Measurements from ENCODE around the gene SLC22A14.

SLC22A14 gene

DNA sequence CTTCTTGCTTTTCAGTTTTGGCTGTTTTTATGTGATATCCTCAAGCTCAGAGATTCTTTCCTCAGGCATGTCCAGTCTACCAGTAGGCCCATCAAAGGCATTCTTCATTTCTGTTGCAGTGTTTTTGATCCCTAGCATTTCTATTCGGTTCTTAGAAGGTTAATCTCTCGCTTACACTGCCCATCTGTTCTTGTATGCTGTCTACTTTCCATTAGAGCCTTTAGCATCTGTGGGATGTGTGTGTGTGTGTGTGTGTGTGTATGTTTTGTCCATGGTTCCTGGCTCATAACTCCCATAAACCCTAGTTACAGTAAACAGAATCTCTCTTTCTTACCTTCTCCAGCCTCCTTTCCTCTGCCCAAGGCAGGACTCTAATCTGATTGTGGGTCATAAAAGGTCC lies 21.6 kb upstream of the SLC22A14 start:
- no peaks in the 10 kb centered on the region for H3K9me3 ChIP-seq (ENCODE audit: low read length)
- H3K27me3 ChIP-seq (ENCODE audit: insufficient read depth, low read length): no peaks in the 10 kb centered on the region
- no peaks in the 10 kb centered on the region for H3K79me2 ChIP-seq (ENCODE audit: insufficient read depth, low read length)
- no peaks in the 10 kb centered on the region for H3K9me2 ChIP-seq (ENCODE audit: low read depth, low read length)
- H3K36me3 ChIP-seq (ENCODE audit: insufficient read depth, low read length): peaks cover 13% of the 10 kb centered on the region; the same call in 1 of the 2 replicates
- no peak overlapping the region for H3K4me3 ChIP-seq (ENCODE audit: low read depth, low read length, poor library complexity, severe bottlenecking)
- H3K4me1 ChIP-seq (ENCODE audit: insufficient read depth, low read length, severe bottlenecking): no peaks in the 10 kb centered on the region
- no peak overlapping the region for H3K4me2 ChIP-seq (ENCODE audit: low read length)
- H3F3A ChIP-seq (ENCODE audit: insufficient read depth, low read length): no peaks in the 10 kb centered on the region
- no peaks in the 10 kb centered on the region for H4K20me1 ChIP-seq (ENCODE audit: insufficient read depth, low read length)
- TF ChIP-seq, protein P1, sequence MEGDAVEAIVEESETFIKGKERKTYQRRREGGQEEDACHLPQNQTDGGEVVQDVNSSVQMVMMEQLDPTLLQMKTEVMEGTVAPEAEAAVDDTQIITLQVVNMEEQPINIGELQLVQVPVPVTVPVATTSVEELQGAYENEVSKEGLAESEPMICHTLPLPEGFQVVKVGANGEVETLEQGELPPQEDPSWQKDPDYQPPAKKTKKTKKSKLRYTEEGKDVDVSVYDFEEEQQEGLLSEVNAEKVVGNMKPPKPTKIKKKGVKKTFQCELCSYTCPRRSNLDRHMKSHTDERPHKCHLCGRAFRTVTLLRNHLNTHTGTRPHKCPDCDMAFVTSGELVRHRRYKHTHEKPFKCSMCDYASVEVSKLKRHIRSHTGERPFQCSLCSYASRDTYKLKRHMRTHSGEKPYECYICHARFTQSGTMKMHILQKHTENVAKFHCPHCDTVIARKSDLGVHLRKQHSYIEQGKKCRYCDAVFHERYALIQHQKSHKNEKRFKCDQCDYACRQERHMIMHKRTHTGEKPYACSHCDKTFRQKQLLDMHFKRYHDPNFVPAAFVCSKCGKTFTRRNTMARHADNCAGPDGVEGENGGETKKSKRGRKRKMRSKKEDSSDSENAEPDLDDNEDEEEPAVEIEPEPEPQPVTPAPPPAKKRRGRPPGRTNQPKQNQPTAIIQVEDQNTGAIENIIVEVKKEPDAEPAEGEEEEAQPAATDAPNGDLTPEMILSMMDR (IDR thresholded peaks at IDR 0.05; ENCODE audit: low read length): no peak
- no peak for TF ChIP-seq EZH2 (IDR thresholded peaks at IDR 0.05; ENCODE audit: borderline replicate concordance, low read length)
- H3K27ac ChIP-seq (ENCODE audit: low read depth, low read length, poor library complexity, severe bottlenecking): no peak overlapping the region
- H3K9ac ChIP-seq (ENCODE audit: low read length): no peak overlapping the region
- H2AFZ ChIP-seq (ENCODE audit: low read length): no peak overlapping the region

DNA sequence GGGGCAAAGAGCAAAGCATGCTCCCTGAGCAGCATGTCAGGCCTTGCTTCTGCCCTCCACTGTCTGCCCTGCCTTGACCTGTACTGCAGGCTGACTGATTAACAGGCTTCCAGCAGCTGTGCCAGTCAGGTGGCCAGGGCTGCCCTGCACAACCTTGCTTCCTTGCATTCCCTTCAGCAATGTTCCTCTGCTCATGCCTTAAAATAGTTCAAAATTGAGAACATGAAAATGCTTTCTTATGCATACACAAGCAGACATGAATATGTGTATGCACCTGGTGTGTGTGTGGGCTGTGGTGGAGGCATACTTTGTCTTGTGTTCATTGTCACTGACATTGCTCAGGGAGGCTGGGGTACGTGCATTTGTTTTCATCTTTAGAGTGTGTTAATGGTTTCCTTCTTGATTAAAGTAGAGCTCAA lies 17.7 kb upstream of the SLC22A14 start:
- Histone ChIP-seq H3K79me2 (ENCODE audit: insufficient read depth, low read length) (no peaks in the 10 kb centered on the region), H3K9me2 (ENCODE audit: low read depth, low read length) (no peaks in the 10 kb centered on the region), H3K27ac (ENCODE audit: low read depth, low read length, poor library complexity, severe bottlenecking) (no peak overlapping the region), H2AFZ (ENCODE audit: low read length) (no peak overlapping the region), H4K20me1 (ENCODE audit: insufficient read depth, low read length) (no peaks in the 10 kb centered on the region), H3F3A (ENCODE audit: insufficient read depth, low read length) (no peaks in the 10 kb centered on the region), H3K4me2 (ENCODE audit: low read length) (no peak overlapping the region), H3K9me3 (ENCODE audit: low read length) (no peaks in the 10 kb centered on the region), H3K4me1 (ENCODE audit: insufficient read depth, low read length, severe bottlenecking) (peaks cover 14% of the 10 kb centered on the region), H3K4me3 (ENCODE audit: low read depth, low read length, poor library complexity, severe bottlenecking) (no peak overlapping the region), H3K27me3 (ENCODE audit: insufficient read depth, low read length) (no peaks in the 10 kb centered on the region), H3K36me3 (ENCODE audit: insufficient read depth, low read length) (no peaks in the 10 kb centered on the region; the same call in 1 of the 2 replicates), H3K9ac (ENCODE audit: low read length) (no peak overlapping the region)
- TF ChIP-seq EZH2 (IDR thresholded peaks at IDR 0.05; ENCODE audit: borderline replicate concordance, low read length): no peak

DNA sequence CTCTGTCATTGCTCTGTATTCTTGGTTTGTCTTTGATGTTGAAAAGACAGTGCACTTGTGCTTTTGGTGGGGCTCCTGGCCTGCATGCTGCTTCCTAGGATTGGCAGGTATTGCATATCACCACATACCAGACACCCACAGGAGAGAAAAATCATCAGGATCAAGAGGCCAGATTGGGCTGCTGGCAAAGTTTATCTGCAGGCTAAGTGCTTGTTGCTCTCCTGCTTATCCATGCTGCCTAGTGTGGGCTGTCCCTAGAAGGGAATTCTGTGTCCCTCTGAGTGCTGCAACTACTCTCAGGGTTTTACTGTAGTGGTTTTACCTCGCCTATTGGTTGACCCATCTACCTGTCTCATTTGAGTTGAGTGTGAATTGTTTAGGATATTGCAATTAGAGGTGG lies 17.3 kb upstream of the SLC22A14 start:
- Histone ChIP-seq H3K9me3 (ENCODE audit: low read length) (no peaks in the 10 kb centered on the region), H3K4me1 (ENCODE audit: insufficient read depth, low read length, severe bottlenecking) (peaks cover 14% of the 10 kb centered on the region), H3K9me2 (ENCODE audit: low read depth, low read length) (no peaks in the 10 kb centered on the region), H3K9ac (ENCODE audit: low read length) (no peak overlapping the region), H3K4me2 (ENCODE audit: low read length) (no peak overlapping the region), H3K27me3 (ENCODE audit: insufficient read depth, low read length) (no peaks in the 10 kb centered on the region), H2AFZ (ENCODE audit: low read length) (no peak overlapping the region), H3K79me2 (ENCODE audit: insufficient read depth, low read length) (no peaks in the 10 kb centered on the region), H3K36me3 (ENCODE audit: insufficient read depth, low read length) (no peaks in the 10 kb centered on the region; the same call in 1 of the 2 replicates), H4K20me1 (ENCODE audit: insufficient read depth, low read length) (no peaks in the 10 kb centered on the region), H3K4me3 (ENCODE audit: low read depth, low read length, poor library complexity, severe bottlenecking) (no peak overlapping the region), H3K27ac (ENCODE audit: low read depth, low read length, poor library complexity, severe bottlenecking) (no peak overlapping the region), H3F3A (ENCODE audit: insufficient read depth, low read length) (no peaks in the 10 kb centered on the region)
- TF ChIP-seq, protein P1 (IDR thresholded peaks at IDR 0.05; ENCODE audit: low read length): no peak
- TF ChIP-seq EZH2 (IDR thresholded peaks at IDR 0.05; ENCODE audit: borderline replicate concordance, low read length): no peak

DNA sequence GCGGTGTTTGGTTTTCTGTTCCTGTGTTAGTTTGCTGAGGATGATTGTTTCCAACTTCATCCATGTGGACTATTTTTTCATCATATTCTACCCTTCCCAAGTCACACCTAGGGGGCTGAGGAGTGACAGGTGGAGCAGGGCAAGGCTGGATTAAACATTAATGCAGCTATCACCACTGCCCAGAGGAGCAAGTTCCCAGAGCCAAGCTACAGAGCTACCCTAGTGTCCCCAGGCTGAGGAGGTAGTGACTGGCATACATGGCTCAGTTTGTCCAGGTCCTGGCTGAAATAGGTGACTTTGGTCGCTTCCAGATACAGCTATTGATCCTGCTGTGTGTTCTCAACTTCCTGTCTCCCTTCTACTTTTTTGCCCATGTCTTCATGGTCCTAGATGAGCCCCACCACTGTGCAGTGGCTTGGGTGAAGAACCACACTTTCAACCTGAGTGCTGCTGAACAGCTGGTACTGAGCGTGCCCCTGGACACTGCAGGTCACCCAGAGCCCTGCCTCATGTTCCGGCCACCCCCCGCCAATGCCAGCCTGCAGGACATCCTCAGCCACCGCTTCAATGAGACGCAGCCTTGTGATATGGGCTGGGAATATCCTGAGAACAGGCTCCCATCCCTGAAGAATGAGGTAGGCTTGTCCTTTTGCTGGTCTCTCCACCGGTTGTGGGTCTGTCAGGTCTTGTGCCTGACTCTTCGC lies 16.3 kb upstream of the SLC22A14 start, which contains the start of gene SLC22A13:
SLC22A13 (plus strand) TSS at position 209 of the 704 bp plus-strand sequence; CDS start at position 258, 49 bp downstream.
- Histone ChIP-seq H3K27me3 (ENCODE audit: insufficient read depth, low read length) (no peaks in the 10 kb centered on the region), H3K4me1 (ENCODE audit: insufficient read depth, low read length, severe bottlenecking) (peaks cover 14% of the 10 kb centered on the region)

More for the DNA sequence above, 16.3 kb upstream of the SLC22A14 start, which contains the start of gene SLC22A13:
- Histone ChIP-seq H3K9me3 (ENCODE audit: low read length) (no peaks in the 10 kb centered on the region), H3K9ac (ENCODE audit: low read length) (no peak within 1 kb of the TSS), H3K27ac (ENCODE audit: low read depth, low read length, poor library complexity, severe bottlenecking) (no peak within 1 kb of the TSS), H3F3A (ENCODE audit: insufficient read depth, low read length) (no peaks in the 10 kb centered on the region), H3K4me3 (ENCODE audit: low read depth, low read length, poor library complexity, severe bottlenecking) (no peak within 1 kb of the TSS), H3K9me2 (ENCODE audit: low read depth, low read length) (no peaks in the 10 kb centered on the region), H3K4me2 (ENCODE audit: low read length) (no peak within 1 kb of the TSS), H2AFZ (ENCODE audit: low read length) (no peak within 1 kb of the TSS), H3K36me3 (ENCODE audit: insufficient read depth, low read length) (no peaks in the 10 kb centered on the region; the same call in 1 of the 2 replicates), H3K79me2 (ENCODE audit: insufficient read depth, low read length) (no peaks in the 10 kb centered on the region), H4K20me1 (ENCODE audit: insufficient read depth, low read length) (no peaks in the 10 kb centered on the region)
- TF ChIP-seq EZH2 (IDR thresholded peaks at IDR 0.05; ENCODE audit: borderline replicate concordance, low read length): no peak
- TF ChIP-seq, protein P1 (IDR thresholded peaks at IDR 0.05; ENCODE audit: low read length): no peak

Data from OCI-LY1 (cell line).